Gastrocnemius medialis (tissue), 4 donors: ENCODE results near the gene ZNRF1.

Experiments
- POLR2A ChIP-seq, 2 donors: fragments of 450-650 bp; IDR thresholded peaks; one replicate each; pipeline ENCODE4 v1.6.1; 2017; ENCODE audit warnings: antibody characterized with exemption in 2 of 2, mild to moderate bottlenecking in 2 of 2, moderate library complexity in 2 of 2
- TF ChIP-seq, protein P1 (sequence below), 5 experiments: fragments of 450-650 bp in 3 of 5; fragments of 200-600 bp in 2 of 5; sonication (generic) in 2 of 5; IDR thresholded peaks in 4 of 5; conservative IDR thresholded peaks in 1 of 5; 1 replicate in 4 of 5; 2 replicates in 1 of 5; pipeline ENCODE4 v1.5.1; 2016 to 2019; ENCODE audit warnings: antibody characterized with exemption in 5 of 5, mild to moderate bottlenecking in 3 of 5, moderate library complexity in 3 of 5

DNA sequence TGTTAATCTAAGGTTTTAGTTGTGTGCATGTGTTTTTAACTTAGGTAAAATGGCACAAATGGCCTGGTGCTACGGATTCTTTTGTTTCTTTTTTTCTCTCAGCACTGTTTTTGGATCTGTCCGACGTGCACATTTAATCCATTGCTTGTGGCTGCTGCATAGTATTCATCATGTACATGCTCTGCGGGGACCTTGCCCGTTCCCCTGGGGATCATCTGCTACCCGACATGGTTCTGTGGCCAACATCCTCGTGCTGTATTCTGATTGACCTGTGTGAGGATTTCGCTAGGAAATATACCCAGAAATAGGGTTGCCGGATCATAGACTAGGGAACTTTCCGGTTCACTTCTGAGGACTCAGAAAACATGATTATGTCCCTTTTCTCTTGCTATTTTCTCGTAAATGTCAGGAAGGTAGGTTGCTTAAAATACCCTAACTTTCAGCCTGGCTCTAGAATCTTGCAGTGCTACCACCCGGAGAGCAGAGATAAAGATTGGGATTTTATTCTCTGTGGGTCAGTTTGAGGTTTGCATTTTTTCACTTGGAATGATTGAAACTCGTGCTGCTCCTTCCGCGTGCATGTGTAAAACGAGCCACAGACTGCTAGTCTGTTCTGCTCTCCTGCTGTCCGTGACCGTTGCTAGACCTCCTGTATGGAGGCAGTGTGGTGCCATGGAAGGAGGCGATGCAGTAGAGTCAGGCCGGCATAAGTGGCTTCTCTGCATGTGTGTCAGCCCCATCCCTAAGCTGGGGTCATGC is 74.9 kb downstream of the ZNRF1 start:
- TF ChIP-seq, protein P1, sequence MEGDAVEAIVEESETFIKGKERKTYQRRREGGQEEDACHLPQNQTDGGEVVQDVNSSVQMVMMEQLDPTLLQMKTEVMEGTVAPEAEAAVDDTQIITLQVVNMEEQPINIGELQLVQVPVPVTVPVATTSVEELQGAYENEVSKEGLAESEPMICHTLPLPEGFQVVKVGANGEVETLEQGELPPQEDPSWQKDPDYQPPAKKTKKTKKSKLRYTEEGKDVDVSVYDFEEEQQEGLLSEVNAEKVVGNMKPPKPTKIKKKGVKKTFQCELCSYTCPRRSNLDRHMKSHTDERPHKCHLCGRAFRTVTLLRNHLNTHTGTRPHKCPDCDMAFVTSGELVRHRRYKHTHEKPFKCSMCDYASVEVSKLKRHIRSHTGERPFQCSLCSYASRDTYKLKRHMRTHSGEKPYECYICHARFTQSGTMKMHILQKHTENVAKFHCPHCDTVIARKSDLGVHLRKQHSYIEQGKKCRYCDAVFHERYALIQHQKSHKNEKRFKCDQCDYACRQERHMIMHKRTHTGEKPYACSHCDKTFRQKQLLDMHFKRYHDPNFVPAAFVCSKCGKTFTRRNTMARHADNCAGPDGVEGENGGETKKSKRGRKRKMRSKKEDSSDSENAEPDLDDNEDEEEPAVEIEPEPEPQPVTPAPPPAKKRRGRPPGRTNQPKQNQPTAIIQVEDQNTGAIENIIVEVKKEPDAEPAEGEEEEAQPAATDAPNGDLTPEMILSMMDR (IDR thresholded peaks at IDR 0.05 in 4 of 5, conservative IDR thresholded peaks at IDR 0.05 in 1 of 5), result no peak
- no peak for TF ChIP-seq POLR2A (IDR thresholded peaks at IDR 0.05)
